ENCODE measurements around the gene EIF2S1.
"Not testable (repeated sequence)": the region's sequence is repeated elsewhere in the genome, so short reads cannot be mapped to it uniquely, and the experiment has no call there.

Gene EIF2S1

DNA sequence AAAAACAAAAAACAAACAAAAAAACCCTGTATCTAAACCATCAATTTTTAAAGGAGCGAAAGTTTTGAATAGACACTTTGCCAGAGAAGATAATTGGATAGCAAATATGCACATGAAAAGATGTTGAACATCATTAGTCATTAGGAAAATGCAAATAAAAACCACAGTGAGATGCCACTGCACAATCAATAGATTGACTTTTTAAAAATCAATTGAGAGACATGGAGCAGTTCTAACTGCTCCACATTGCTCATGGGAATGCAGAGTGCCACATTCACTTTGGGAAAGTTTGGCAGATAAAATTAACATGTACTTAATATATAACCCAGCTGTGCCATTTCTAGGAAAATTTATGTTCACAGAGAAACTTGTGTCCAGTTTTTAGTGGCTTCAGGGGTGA, 12.7 kb downstream of the EIF2S1 start:
- no peak for FAIRE-seq

- FAIRE-seq, result no peak
These were observed 13.2 kb downstream of the EIF2S1 start for GRCh38 chr14:67373347-67373746.

GRCh38 chr14:67377916-67378315, 17.8 kb downstream of the EIF2S1 start:
- FAIRE-seq, result no peak

- no peak for FAIRE-seq
These were observed 25.0 kb downstream of the EIF2S1 start for GRCh38 chr14:67385120-67385519.

DNA sequence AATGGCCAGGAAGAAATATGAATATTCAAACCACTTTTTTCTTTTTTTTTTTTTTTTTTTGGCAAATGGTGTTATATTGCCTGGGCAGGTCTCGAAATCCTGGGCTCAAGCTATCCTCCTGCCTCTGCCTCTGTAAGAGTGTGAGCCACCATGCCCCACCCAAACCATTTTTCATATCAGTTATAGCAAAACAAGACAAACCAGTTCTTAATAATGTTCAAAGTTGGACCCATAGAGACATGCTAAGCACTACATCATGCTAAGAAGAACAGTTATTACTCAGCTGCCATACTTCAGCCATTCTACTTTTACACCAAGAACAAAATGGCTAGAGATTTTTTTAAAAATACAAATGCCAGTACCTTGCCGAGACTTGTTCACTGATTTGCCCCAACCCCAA, 25.5 kb downstream of the EIF2S1 start:
- FAIRE-seq, result no peak

DNA sequence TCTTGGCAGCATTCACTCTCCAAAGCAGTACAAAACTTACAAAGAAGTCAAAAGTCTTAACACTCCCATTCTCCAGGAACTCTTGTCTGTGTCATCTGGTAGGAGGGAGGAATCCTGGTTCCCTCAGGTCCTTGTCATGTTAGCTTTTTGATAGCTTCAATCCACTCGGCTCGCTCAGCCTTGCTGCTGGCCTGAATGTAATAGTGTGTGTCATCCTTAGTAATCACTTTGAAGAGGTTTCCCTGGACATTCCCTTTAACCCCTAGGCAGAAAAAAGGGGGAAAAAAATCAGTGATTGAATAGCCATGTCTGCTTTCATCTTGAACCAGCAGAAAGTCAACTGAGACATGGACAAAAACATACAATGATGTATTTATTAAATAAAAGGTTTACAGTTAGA, 27.1 kb downstream of the EIF2S1 start:
- no peak for FAIRE-seq

DNA sequence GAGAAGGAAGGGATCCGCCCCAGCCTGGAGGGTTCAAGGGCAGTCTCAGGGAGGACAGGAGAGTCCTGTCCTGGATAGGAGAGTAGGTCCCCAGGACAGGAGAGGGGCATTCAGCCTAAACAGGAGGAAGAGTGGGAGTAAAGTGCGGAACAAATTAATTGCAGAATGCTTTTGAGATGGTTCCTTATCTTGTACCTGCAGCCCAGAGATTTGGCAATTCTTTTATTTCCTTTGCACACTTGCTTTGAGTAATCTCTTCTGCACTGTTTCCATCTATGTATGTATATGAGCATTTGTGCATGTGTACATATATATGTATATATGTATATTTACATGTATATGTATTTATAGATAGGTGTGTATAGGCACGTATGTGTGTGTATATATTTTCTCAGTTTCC, 29.1 kb downstream of the EIF2S1 start:
- FAIRE-seq, result no peak

- no peak for FAIRE-seq
These were observed 29.8 kb downstream of the EIF2S1 start for GRCh38 chr14:67389811-67390534.

GRCh38 chr14:67391268-67391667, 31.1 kb downstream of the EIF2S1 start:
- FAIRE-seq, result no peak

DNA sequence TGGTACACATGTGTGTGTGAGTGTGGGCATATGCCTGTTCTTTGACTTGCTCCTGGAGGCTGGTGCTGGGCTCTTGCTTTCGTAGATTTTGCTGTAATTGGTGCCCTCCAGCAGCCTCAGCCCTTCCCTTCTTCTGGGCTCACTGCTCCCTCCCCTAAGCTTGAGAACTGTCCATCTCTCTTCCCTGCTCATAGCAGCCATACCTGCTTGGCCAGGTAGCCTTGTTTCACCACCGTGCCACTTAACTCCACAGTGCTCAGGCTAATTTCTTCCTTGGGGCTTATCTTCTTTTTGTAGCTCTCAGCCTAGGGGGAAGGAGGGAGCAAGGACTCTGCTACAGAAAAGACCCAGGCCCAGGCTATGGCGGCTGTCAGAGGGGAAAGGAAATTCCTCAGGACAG, 32.0 kb downstream of the EIF2S1 start:
- no peak for FAIRE-seq

DNA sequence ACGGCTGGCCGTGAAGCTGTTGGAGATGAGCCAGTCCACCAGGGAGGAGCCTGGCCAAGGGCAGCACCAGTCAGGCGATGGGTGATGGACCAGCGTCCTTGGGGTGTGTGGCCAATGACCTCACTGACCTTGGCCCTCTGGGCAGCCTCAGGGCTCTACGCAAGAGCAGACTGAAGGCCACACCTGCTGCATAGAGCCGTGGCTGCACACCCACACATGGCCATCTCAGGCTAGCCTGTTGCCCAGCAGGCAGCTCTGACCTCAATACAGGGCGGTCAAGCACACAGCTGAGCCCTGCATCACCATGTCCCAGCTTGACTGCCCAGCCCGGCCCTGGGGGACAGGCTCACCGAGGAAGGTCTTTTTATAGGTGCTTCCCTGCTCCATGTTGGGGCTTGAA, 32.7 kb downstream of the EIF2S1 start:
- FAIRE-seq, result no peak

DNA sequence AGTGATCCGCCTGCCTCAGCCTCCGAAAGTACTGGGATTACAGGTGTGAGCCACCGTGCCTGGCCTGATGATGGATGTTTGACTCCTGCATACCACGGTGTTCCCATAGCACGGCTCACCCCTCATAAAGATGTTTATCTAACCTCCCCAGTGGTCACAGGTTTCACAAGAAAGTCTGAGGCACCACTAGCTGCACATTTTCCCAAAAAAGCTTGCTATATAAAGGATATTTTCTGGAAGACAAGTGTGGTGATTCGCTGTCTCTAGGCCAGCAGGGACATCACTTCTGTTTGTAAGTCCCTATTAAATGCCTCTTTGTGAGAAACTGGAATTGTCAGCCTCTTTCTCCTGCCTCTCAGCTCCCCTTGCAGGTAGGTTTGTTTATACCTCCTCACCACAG, 33.6 kb downstream of the EIF2S1 start:
- FAIRE-seq, result no peak

- FAIRE-seq, result no peak
These were observed 35.2 kb downstream of the EIF2S1 start for GRCh38 chr14:67395086-67395875.

GRCh38 chr14:67395876-67396189, 35.7 kb downstream of the EIF2S1 start:
- no peak for FAIRE-seq

GRCh38 chr14:67396381-67396970, 36.3 kb downstream of the EIF2S1 start:
- no peak for FAIRE-seq

GRCh38 chr14:67397536-67397935, 37.4 kb downstream of the EIF2S1 start:
- no peak for FAIRE-seq

- FAIRE-seq, result no peak
These were observed 40.3 kb downstream of the EIF2S1 start for GRCh38 chr14:67400434-67400833.

DNA sequence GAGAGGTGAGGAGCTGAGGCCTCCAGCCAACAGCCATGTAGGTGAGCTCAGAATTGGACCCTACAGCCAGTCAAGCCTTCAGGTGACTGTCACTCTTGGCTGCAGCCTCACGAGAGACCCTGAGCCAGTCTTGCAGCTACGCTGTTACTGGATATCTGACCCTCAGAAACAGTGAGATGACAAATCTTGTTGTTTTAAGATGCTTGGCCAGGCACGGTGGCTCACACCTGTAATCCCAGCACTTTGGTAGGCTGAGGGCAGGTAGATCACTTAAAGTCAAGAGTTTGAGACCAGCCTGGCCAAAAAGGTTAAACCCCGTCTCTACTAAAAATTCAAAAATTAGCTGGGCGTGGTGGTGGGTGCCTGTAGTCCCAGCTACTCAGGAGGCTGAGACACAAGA, 45.6 kb downstream of the EIF2S1 start:
- FAIRE-seq, result no peak

DNA sequence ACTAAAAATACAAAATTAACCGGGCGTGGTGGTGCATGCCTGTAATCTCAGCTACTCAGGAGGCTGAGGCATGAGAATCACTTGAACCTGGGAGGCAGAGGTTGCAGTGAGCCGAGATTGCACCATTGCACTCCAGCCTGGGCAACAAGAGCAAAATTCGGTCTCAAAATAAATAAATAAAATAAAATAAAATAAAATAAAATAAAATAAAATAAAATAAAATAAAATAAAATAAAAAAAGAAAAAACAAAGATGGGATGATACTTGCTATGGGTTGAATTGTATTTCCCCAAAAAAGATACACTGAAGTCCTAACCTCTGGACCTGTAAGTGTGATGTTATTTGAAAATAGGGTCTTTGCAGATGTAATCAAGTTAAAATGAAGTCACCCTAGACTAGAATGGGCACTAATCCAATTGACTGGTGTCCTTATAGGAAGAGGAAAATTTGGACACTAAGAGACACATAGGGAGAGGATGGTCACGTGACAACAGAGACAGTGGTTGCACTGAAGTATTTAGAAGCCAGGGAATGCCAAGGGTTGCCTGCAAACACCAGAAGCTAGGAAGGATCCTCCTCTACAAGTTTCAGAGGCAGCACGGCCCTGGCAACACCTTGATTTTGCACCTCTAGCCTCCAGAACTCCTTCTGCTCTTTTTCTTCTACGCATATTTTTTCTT, 48.1 kb downstream of the EIF2S1 start:
- FAIRE-seq, result not testable (repeated sequence)

DNA sequence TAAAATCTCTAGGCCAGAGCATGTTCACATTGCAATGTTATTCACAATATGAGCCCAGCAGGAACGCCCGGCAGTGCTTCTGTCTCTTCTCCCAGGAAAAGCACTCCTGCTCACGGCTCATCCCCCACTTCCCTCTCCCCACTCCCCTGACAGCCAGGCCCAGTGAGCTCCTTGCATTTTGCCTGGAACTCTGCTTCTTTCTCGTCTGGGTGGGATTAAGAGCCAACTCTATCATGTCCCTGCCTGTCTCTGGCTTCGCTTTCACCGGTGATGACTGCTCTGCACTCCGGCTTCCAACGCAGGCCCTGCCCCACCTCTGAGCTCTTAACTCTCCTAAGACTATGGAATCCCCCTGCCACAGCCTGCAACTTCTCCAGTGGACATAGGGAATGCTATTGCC, 49.3 kb downstream of the EIF2S1 start:
- FAIRE-seq, result no peak

- no peak for FAIRE-seq
These were observed 50.2 kb downstream of the EIF2S1 start for GRCh38 chr14:67410313-67410712.

DNA sequence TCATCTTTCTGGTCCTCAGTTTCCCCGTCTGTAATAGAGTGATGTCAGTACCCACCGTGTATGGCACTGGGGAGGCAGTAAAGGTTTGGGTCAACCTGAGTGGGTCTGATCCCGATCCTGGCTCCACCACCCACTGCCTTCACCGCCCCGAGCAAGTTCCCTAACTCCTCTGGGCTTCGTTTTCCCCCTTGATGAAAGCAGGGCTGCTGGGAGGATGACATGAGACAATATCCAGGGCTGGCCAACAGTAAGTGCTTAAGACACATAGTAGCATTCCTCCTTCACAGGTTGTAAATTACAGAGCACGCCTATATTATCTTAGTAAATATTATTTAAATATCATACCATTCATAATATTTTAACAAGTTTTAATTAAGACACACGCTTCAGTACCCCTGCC, 51.2 kb downstream of the EIF2S1 start:
- FAIRE-seq, result no peak

DNA sequence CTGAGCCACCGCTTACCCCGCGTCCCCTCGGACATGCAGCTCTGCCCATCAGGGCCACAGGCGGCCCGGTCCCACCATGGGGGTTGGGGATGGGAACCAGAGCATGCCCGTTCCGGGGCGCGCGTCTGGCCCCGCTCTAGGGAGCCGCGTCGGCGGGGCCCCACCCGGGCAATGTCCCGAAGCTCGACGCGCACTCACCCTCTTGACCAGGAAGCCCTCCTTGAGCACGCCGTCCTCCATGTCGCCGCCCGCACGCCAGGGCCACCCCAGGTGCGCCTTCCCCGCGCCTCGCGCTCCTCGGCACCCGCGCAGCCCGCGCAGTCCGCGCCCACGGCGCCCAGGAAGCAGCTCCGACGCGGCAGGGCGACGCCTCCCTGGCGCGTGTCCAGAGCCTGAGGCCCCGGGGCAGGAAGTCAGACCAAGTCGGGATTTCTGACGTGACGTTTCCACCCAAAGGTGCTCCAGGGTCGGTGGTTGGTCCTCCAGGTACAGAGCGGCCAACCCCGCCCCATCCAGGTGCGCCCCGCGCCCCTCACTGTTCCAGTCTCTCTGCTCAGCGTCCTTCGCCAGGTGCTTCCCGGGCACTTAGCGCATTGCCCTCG, 51.8 kb downstream of the EIF2S1 start, which contains the start of gene PLEK2:
PLEK2 (minus strand) TSS at position 346 of the 602 bp plus-strand sequence; CDS start at position 240, 106 bp downstream.
- no peak for FAIRE-seq
